ENCODE data around the gene OTUB2. TPM values are rescaled to one million over a fixed set of nuclear protein-coding genes. Genes with fewer than 3 reads are reported as not detected.

The OTUB2 gene
- total RNA-seq, 2 donors from 2014 or later: 6.3 to 6.7 TPM

DNA sequence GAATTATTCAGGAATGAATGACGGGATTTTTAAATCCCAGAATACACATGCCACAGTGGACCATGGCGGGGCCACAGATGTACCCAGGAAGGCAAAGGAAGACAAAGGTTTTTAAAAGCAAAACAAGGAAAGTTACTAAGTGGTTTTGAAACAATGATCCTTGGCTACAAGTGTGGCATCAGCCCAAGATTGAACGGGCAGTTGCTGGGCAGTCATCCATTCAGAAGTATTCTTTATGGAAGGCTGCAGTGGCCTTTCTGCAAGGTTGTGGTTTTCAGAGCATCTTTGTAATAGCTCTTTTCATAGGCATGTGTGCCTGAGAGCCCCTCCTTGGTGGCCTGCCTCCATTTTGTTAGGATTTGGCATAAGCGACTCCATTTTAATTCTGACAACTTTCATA, 71.0 kb downstream of the OTUB2 start:
- H3K27ac ChIP-seq (ENCODE audit: low read depth, low read length): no peak overlapping the region
- H3K9me3 ChIP-seq (ENCODE audit: control insufficient read depth, low read length): no peaks in the 10 kb centered on the region
- H3K4me3 ChIP-seq (ENCODE audit: low read length): no peak overlapping the region
- no peak for TF ChIP-seq CTCF (conservative IDR thresholded peaks at IDR 0.05)
- Mint-ChIP-seq H3K4me3 (no peak overlapping the region), H3K36me3 (ENCODE audit: low read depth) (peaks cover 18% of the 10 kb centered on the region), H3K27me3 (ENCODE audit: insufficient read depth) (no peaks in the 10 kb centered on the region), H3K27ac (no peak overlapping the region), H3K9me3 (no peaks in the 10 kb centered on the region), H3K4me1 (peaks cover 3% of the 10 kb centered on the region)
- WGBS, 2 experiments (ENCODE audit: insufficient coverage in 1 of 2, insufficient read length in 1 of 2): 68 to 94% methylated on average over 2 to 4 of the region's 4 CpGs
- no peak for DNase-seq
- no peak overlapping the region for H3K9ac ChIP-seq (ENCODE audit: extremely low read depth, low read length, poor library complexity, severe bottlenecking)
- H3K36me3 ChIP-seq (ENCODE audit: control insufficient read depth, insufficient read depth, low read length): no peaks in the 10 kb centered on the region
- no peaks in the 10 kb centered on the region for H3K4me1 ChIP-seq (ENCODE audit: control insufficient read depth, insufficient read depth, low read length)
- no peaks in the 10 kb centered on the region for H3K27me3 ChIP-seq (ENCODE audit: control insufficient read depth, insufficient read depth, low read length, poor library complexity, severe bottlenecking)

Other genes with a start within 250 kb of the OTUB2 start
- gene PRIMA1, start 237.9 kb upstream of the OTUB2 start, total RNA-seq: 10 to 100 TPM in 1 of 2 donors, 1 to 10 TPM in 1; 10.0 to 20.8 TPM
- not detected for gene FAM181A, start 99.0 kb upstream of the OTUB2 start, total RNA-seq
- gene ASB2, start 49.8 kb upstream of the OTUB2 start, total RNA-seq: under 1 TPM in 1 of 2 donors, not detected in 1; 0.11 TPM
- gene CCDC197, start 29.0 kb upstream of the OTUB2 start, total RNA-seq: not detected
- gene DDX24, start 54.9 kb downstream of the OTUB2 start, total RNA-seq: 100 to 1,000 TPM; 131 to 137 TPM
- 10 to 100 TPM; 40.0 to 47.2 TPM for gene IFI27L1, start 55.0 kb downstream of the OTUB2 start, total RNA-seq
- 1 to 10 TPM; 1.9 to 9.0 TPM for gene IFI27, start 84.4 kb downstream of the OTUB2 start, total RNA-seq
- 10 to 100 TPM; 36.0 to 43.7 TPM for gene IFI27L2, start 103.3 kb downstream of the OTUB2 start, total RNA-seq
- gene PPP4R4, start 148.0 kb downstream of the OTUB2 start, total RNA-seq: 1 to 10 TPM; 4.6 to 8.4 TPM

All from endodermal cell (in vitro differentiated cells).